Thyroid gland (tissue), 4 donors: Measurements from ENCODE around the gene KCNQ1. TPM values are rescaled to one million over a fixed set of nuclear protein-coding genes. Genes with fewer than 3 reads are reported as not detected.

ENCODE experiments used
- DNase-seq, 2 donors: peaks; one replicate each; pipeline ENCODE4 v3.0.0-alpha.2; 2019
- H3K27ac ChIP-seq, 3 donors: fragments of 200-600 bp; sonication (generic); 1 replicate in 2 of 3; 2 replicates in 1 of 3; pipeline ENCODE4 v1.5.1; 2016 to 2019; ENCODE audit warnings: mild to moderate bottlenecking in 1 of 3, moderate library complexity in 1 of 3
- H3K27me3 ChIP-seq: fragments of 200-600 bp; sonication (generic); one replicate; pipeline ENCODE4 v1.5.1; 2019
- H3K36me3 ChIP-seq, 2 donors: fragments of 200-600 bp; sonication (generic); one replicate each; pipeline ENCODE4 v1.5.1; 2016 to 2019
- H3K4me1 ChIP-seq, 2 donors: fragments of 200-600 bp; sonication (generic); one replicate each; pipeline ENCODE4 v1.5.1; 2017 to 2019
- H3K4me3 ChIP-seq, 3 donors: fragments of 200-600 bp; sonication (generic); replicated peaks in 1 of 3; 1 replicate in 2 of 3; 2 replicates in 1 of 3; pipeline ENCODE4 v1.5.1; 2016; ENCODE audit warnings: mild to moderate bottlenecking in 1 of 3
- H3K9me3 ChIP-seq: fragments of 200-600 bp; sonication (generic); one replicate; pipeline ENCODE4 v1.5.1; 2017
- CTCF ChIP-seq, 6 experiments: fragments of 200-600 bp in 3 of 6; fragments of 450-650 bp in 3 of 6; sonication (generic) in 3 of 6; IDR thresholded peaks; one replicate each; pipeline ENCODE4 v1.5.1; 2016 to 2019; ENCODE audit warnings: antibody characterized with exemption in 6 of 6, mild to moderate bottlenecking in 2 of 6, inconsistent platforms in 1 of 6, moderate library complexity in 1 of 6
- POLR2A ChIP-seq, 2 donors: fragments of 450-650 bp; IDR thresholded peaks; one replicate each; pipeline ENCODE4 v1.6.1; 2017; ENCODE audit warnings: antibody characterized with exemption in 2 of 2, mild to moderate bottlenecking in 2 of 2, moderate library complexity in 1 of 2
- WGBS, 2 donors: methylation state at CpG; one replicate each; pipeline ENCODE4 v1.1.5; 2017; 5-methylcytosine and 5-hydroxymethylcytosine counted together
- intact Hi-C: fragments of 100-400 bp; cut with DNase I; formaldehyde crosslinking; loops from one replicate; pipeline ENCODE4 v1.15.1; 2023
- total RNA-seq, 4 donors: library from RNA; depleted of rRNA; stranded (reverse); fragments of >200 nt; gene quantifications; one replicate each; pipeline ENCODE4 v1.2.3, GENCODE V29; 2016

Gene KCNQ1
- total RNA-seq, 4 donors from 2014 or later: 51.3 to 103 (median 97.8) TPM

- peak; percentile 90 to 98 for TF ChIP-seq POLR2A (IDR thresholded peaks at IDR 0.05)
- TF ChIP-seq CTCF (IDR thresholded peaks at IDR 0.05): no peak
- intact Hi-C loops: loop anchor here (10.0 kb wide), 1 partner anchor 185 kb away; the partner anchor contains the start of gene CDKN1C
- WGBS, 2 donors: 65 to 79% methylated on average over 51 to 52 of the region's 98 CpGs
- Histone ChIP-seq H3K36me3 (no peaks in the 10 kb centered on the region), H3K9me3 (no peaks in the 10 kb centered on the region), H3K27ac (peak within 1 kb of the TSS; percentile 87 to 91 (median 89)), H3K27me3 (no peaks in the 10 kb centered on the region), H3K4me1 (peaks cover 23 to 30% of the 10 kb centered on the region in 2 donors), H3K4me3 (peak within 1 kb of the TSS; percentile 5 to 67 (median 54))
- peak; percentile 91 to 93 for DNase-seq
Observed at GRCh38 chr11:2699531-2700414, 255.0 kb downstream of the KCNQ1 start, which contains the start of gene KCNQ1OT1. Gene KCNQ1OT1 (minus strand): TSS chr11:2699994.

GRCh38 chr11:2700415-2701211, 255.8 kb downstream of the KCNQ1 start:
- TF ChIP-seq POLR2A (IDR thresholded peaks at IDR 0.05): peak in 1 of 2 donors; percentile 51
- TF ChIP-seq CTCF (IDR thresholded peaks at IDR 0.05): no peak
- DNase-seq: peak; percentile 76 to 80
- no peaks in the 10 kb centered on the region for H3K36me3 ChIP-seq

GRCh38 chr11:2701230-2701629, 256.4 kb downstream of the KCNQ1 start:
- DNase-seq: no peak
- peak overlapping the region in 2 of 3 donors; percentile 87 to 89 for H3K27ac ChIP-seq
- 88 to 90% methylated on average over 6 of the region's 7 CpGs for whole genome bisulfite sequencing, 2 donors
- no peaks in the 10 kb centered on the region for H3K9me3 ChIP-seq
- peaks cover 23 to 30% of the 10 kb centered on the region in 2 donors for H3K4me1 ChIP-seq
- no peaks in the 10 kb centered on the region for H3K36me3 ChIP-seq
- TF ChIP-seq CTCF (IDR thresholded peaks at IDR 0.05): no peak
- TF ChIP-seq POLR2A (IDR thresholded peaks at IDR 0.05): no peak
- H3K4me3 ChIP-seq: no peak overlapping the region
- intact Hi-C loops: loop anchor here (10.0 kb wide), 1 partner anchor 184 kb away; the partner anchor contains the start of gene CDKN1C
- no peaks in the 10 kb centered on the region for H3K27me3 ChIP-seq

More at GRCh38 chr11:2700415-2701211, 255.8 kb downstream of the KCNQ1 start:
- H3K4me3 ChIP-seq: peak overlapping the region in 1 of 3 donors; percentile 67
- H3K4me1 ChIP-seq: peaks cover 23 to 30% of the 10 kb centered on the region in 2 donors
- no peaks in the 10 kb centered on the region for H3K9me3 ChIP-seq
- 48 to 85% methylated on average over 14 to 19 of the region's 52 CpGs for WGBS, 2 donors
- H3K27me3 ChIP-seq: no peaks in the 10 kb centered on the region
- intact Hi-C loops: loop anchor here (10.0 kb wide), 1 partner anchor 184 kb away; the partner anchor contains the start of gene CDKN1C
- H3K27ac ChIP-seq: peak overlapping the region; percentile 87 to 91 (median 89)

GRCh38 chr11:2701898-2702434, 257.2 kb downstream of the KCNQ1 start:
- DNase-seq: no peak
- no peak overlapping the region for H3K27ac ChIP-seq
- 94 to 98% methylated on average over 5 of the region's 5 CpGs for WGBS, 2 donors

More at GRCh38 chr11:2701898-2702434, 257.2 kb downstream of the KCNQ1 start:
- Histone ChIP-seq H3K36me3 (no peaks in the 10 kb centered on the region), H3K4me1 (peaks cover 23 to 29% of the 10 kb centered on the region in 2 donors), H3K9me3 (no peaks in the 10 kb centered on the region), H3K27me3 (no peaks in the 10 kb centered on the region), H3K4me3 (no peak overlapping the region)
- intact Hi-C loops: loop anchor here (10.0 kb wide), 1 partner anchor 183 kb away; the partner anchor contains the start of gene CDKN1C
- TF ChIP-seq CTCF (IDR thresholded peaks at IDR 0.05) (no peak), POLR2A (IDR thresholded peaks at IDR 0.05) (no peak)
